Thyroid gland (tissue), 4 donors: ENCODE results near the gene TGFB1. TPM values are rescaled to one million over a fixed set of nuclear protein-coding genes. Genes with fewer than 3 reads are reported as not detected.
A peak's percentile ranks its signal among the peaks of the same experiment; 100 is the strongest.
"Not testable (repeated sequence)": the region's sequence is repeated elsewhere in the genome, so short reads cannot be mapped to it uniquely, and the experiment has no call there.

Experiments used
- DNase-seq, 2 donors: peaks; one replicate each; pipeline ENCODE4 v3.0.0-alpha.2; 2019
- H3K27ac ChIP-seq, 3 donors: fragments of 200-600 bp; sonication (generic); 1 replicate in 2 of 3; 2 replicates in 1 of 3; pipeline ENCODE4 v1.5.1; 2016 to 2019; ENCODE audit warnings: mild to moderate bottlenecking in 1 of 3, moderate library complexity in 1 of 3
- H3K27me3 ChIP-seq: fragments of 200-600 bp; sonication (generic); one replicate; pipeline ENCODE4 v1.5.1; 2019
- H3K36me3 ChIP-seq, 2 donors: fragments of 200-600 bp; sonication (generic); one replicate each; pipeline ENCODE4 v1.5.1; 2016 to 2019
- H3K4me1 ChIP-seq, 2 donors: fragments of 200-600 bp; sonication (generic); one replicate each; pipeline ENCODE4 v1.5.1; 2017 to 2019
- H3K4me3 ChIP-seq, 3 donors: fragments of 200-600 bp; sonication (generic); replicated peaks in 1 of 3; 1 replicate in 2 of 3; 2 replicates in 1 of 3; pipeline ENCODE4 v1.5.1; 2016; ENCODE audit warnings: mild to moderate bottlenecking in 1 of 3
- H3K9me3 ChIP-seq: fragments of 200-600 bp; sonication (generic); one replicate; pipeline ENCODE4 v1.5.1; 2017
- CTCF ChIP-seq, 6 experiments: fragments of 200-600 bp in 3 of 6; fragments of 450-650 bp in 3 of 6; sonication (generic) in 3 of 6; IDR thresholded peaks; one replicate each; pipeline ENCODE4 v1.5.1; 2016 to 2019; ENCODE audit warnings: antibody characterized with exemption in 6 of 6, mild to moderate bottlenecking in 2 of 6, inconsistent platforms in 1 of 6, moderate library complexity in 1 of 6
- POLR2A ChIP-seq, 2 donors: fragments of 450-650 bp; IDR thresholded peaks; one replicate each; pipeline ENCODE4 v1.6.1; 2017; ENCODE audit warnings: antibody characterized with exemption in 2 of 2, mild to moderate bottlenecking in 2 of 2, moderate library complexity in 1 of 2
- WGBS, 2 donors: methylation state at CpG; one replicate each; pipeline ENCODE4 v1.1.5; 2017; 5-methylcytosine and 5-hydroxymethylcytosine counted together
- intact Hi-C: fragments of 100-400 bp; cut with DNase I; formaldehyde crosslinking; loops from one replicate; pipeline ENCODE4 v1.15.1; 2023
- total RNA-seq, 4 donors: library from RNA; depleted of rRNA; stranded (reverse); fragments of >200 nt; gene quantifications; one replicate each; pipeline ENCODE4 v1.2.3, GENCODE V29; 2016

Gene TGFB1
- total RNA-seq, 4 donors from 2014 or later: 9.6 to 13.7 (median 11.0) TPM

GRCh38 chr19:41352609-41353465 lies 885 bp downstream of the TGFB1 start:
- intact Hi-C loops: loop anchor here (5.0 kb wide), 1 partner anchor 41 kb away; the partner anchor contains the start of gene CCDC97
- WGBS, 2 donors: 1 to 2% methylated on average over 27 to 33 of the region's 71 CpGs

GRCh38 chr19:41352279-41352608 lies 1.5 kb downstream of the TGFB1 start:
- 0% methylated on average over 12 of the region's 12 CpGs for WGBS, 2 donors
- Histone ChIP-seq H3K36me3 (no peaks in the 10 kb centered on the region), H3K27ac (peak overlapping the region in 2 of 3 donors; percentile 70 to 78), H3K4me3 (peak overlapping the region; percentile 3 to 45 (median 33)), H3K4me1 (peaks cover 18 to 21% of the 10 kb centered on the region in 2 donors), H3K9me3 (no peaks in the 10 kb centered on the region), H3K27me3 (peaks cover 3% of the 10 kb centered on the region)
- no peak for DNase-seq
- no peak for TF ChIP-seq CTCF (IDR thresholded peaks at IDR 0.05)
- no peak for TF ChIP-seq POLR2A (IDR thresholded peaks at IDR 0.05)
- intact Hi-C loops: loop anchor here (5.0 kb wide), 1 partner anchor 40 kb away; the partner anchor contains the start of gene CCDC97

More at GRCh38 chr19:41352609-41353465, 885 bp downstream of the TGFB1 start:
- H3K27ac ChIP-seq: peak overlapping the region; percentile 66 to 78 (median 70)
- H3K4me1 ChIP-seq: peaks cover 18 to 21% of the 10 kb centered on the region in 2 donors
- H3K9me3 ChIP-seq: no peaks in the 10 kb centered on the region
- peak in 1 of 6 experiments; percentile 29 for TF ChIP-seq CTCF (IDR thresholded peaks at IDR 0.05)
- TF ChIP-seq POLR2A (IDR thresholded peaks at IDR 0.05): no peak
- peak overlapping the region; percentile 3 to 45 (median 33) for H3K4me3 ChIP-seq
- DNase-seq: peak; percentile 32 to 43
- peaks cover 3% of the 10 kb centered on the region for H3K27me3 ChIP-seq
- no peaks in the 10 kb centered on the region for H3K36me3 ChIP-seq

GRCh38 chr19:41351339-41352245 lies 2.1 kb downstream of the TGFB1 start:
- TF ChIP-seq CTCF (IDR thresholded peaks at IDR 0.05) (no peak), POLR2A (IDR thresholded peaks at IDR 0.05) (no peak)
- peak; percentile 28 to 35 for DNase-seq
- peaks cover 18 to 21% of the 10 kb centered on the region in 2 donors for H3K4me1 ChIP-seq
- H3K4me3 ChIP-seq: peak overlapping the region in 2 of 3 donors; percentile 16 to 45
- intact Hi-C loops: loop anchor here (5.0 kb wide), 1 partner anchor 39 kb away; the partner anchor contains the start of gene CCDC97
- H3K9me3 ChIP-seq: no peaks in the 10 kb centered on the region
- H3K36me3 ChIP-seq: no peaks in the 10 kb centered on the region
- H3K27ac ChIP-seq: peak overlapping the region in 2 of 3 donors; percentile 49 to 70
- 1 to 2% methylated on average over 28 to 49 of the region's 58 CpGs for WGBS, 2 donors
- H3K27me3 ChIP-seq: peaks cover 3% of the 10 kb centered on the region

GRCh38 chr19:41350735-41351338 lies 2.9 kb downstream of the TGFB1 start:
- no peaks in the 10 kb centered on the region for H3K9me3 ChIP-seq
- H3K27me3 ChIP-seq: peaks cover 3% of the 10 kb centered on the region
- H3K27ac ChIP-seq: peak overlapping the region in 2 of 3 donors; percentile 49 to 70
- peaks cover 18 to 21% of the 10 kb centered on the region in 2 donors for H3K4me1 ChIP-seq
- 7 to 9% methylated on average over 22 of the region's 22 CpGs for WGBS, 2 donors
- H3K4me3 ChIP-seq: peak overlapping the region in 2 of 3 donors; percentile 16 to 45
- no peak for TF ChIP-seq CTCF (IDR thresholded peaks at IDR 0.05)
- no peak for TF ChIP-seq POLR2A (IDR thresholded peaks at IDR 0.05)
- DNase-seq: no peak
- H3K36me3 ChIP-seq: no peaks in the 10 kb centered on the region
- intact Hi-C loops: loop anchor here (5.0 kb wide), 1 partner anchor 39 kb away; the partner anchor contains the start of gene CCDC97

GRCh38 chr19:41346916-41347315 lies 6.8 kb downstream of the TGFB1 start:
- H3K36me3 ChIP-seq, DNase-seq, H3K4me3 ChIP-seq, H3K27me3 ChIP-seq, H3K27ac ChIP-seq, H3K9me3 ChIP-seq, intact Hi-C loops, H3K4me1 ChIP-seq: not testable (repeated sequence)
- 92 to 94% methylated on average over 9 of the region's 9 CpGs for WGBS, 2 donors
